ENCODE results near the gene LGSN.
A peak's percentile ranks its signal among the peaks of the same experiment; 100 is the strongest.
"Not testable (repeated sequence)": the region's sequence is repeated elsewhere in the genome, so short reads cannot be mapped to it uniquely, and the experiment has no call there.

Gene LGSN

GRCh38 chr6:63319939-63320338, at the start of gene LGSN:
TSS of gene LGSN (minus strand) at chr6:63319983. CDS start at chr6:63319943, 40 bp downstream.
- DNase-seq: no peak

GRCh38 chr6:63368347-63368746, 48.6 kb upstream of the LGSN start:
- DNase-seq: no peak

GRCh38 chr6:63362500-63363120, 42.8 kb upstream of the LGSN start:
- DNase-seq: not testable (repeated sequence)

GRCh38 chr6:63357384-63357783, 37.6 kb upstream of the LGSN start:
- DNase-seq: not testable (repeated sequence)

- DNase-seq: no peak
Measured at GRCh38 chr6:63355632-63356031, 35.8 kb upstream of the LGSN start.

GRCh38 chr6:63353286-63353630, 33.5 kb upstream of the LGSN start:
- no peak for DNase-seq

- peak; percentile 98 for DNase-seq
Measured at GRCh38 chr6:63352544-63353285, 32.9 kb upstream of the LGSN start.

- DNase-seq: peak; percentile 53
Measured at GRCh38 chr6:63352069-63352543, 32.3 kb upstream of the LGSN start.

GRCh38 chr6:63349401-63349800, 29.6 kb upstream of the LGSN start:
- DNase-seq: peak; percentile 26

- DNase-seq: no peak
Measured at GRCh38 chr6:63348836-63349235, 29.1 kb upstream of the LGSN start.

- peak; percentile 23 for DNase-seq
Measured at GRCh38 chr6:63347599-63347998, 27.8 kb upstream of the LGSN start.

- DNase-seq: no peak
Measured at GRCh38 chr6:63346217-63346835, 26.5 kb upstream of the LGSN start.

GRCh38 chr6:63340351-63340750, 20.6 kb upstream of the LGSN start:
- no peak for DNase-seq

- not testable (repeated sequence) for DNase-seq
Measured at GRCh38 chr6:63334652-63335051, 14.9 kb upstream of the LGSN start.

GRCh38 chr6:63333440-63333839, 13.7 kb upstream of the LGSN start:
- DNase-seq: no peak

GRCh38 chr6:63326630-63327029, 6.8 kb upstream of the LGSN start:
- not testable (repeated sequence) for DNase-seq

- no peak for DNase-seq
Measured at GRCh38 chr6:63322981-63323380, 3.2 kb upstream of the LGSN start.

GRCh38 chr6:63321821-63322220, 2.0 kb upstream of the LGSN start:
- no peak for DNase-seq

GRCh38 chr6:63317641-63318040, 2.1 kb downstream of the LGSN start:
- no peak for DNase-seq

- DNase-seq: no peak
Measured at GRCh38 chr6:63316113-63316512, 3.7 kb downstream of the LGSN start.

GRCh38 chr6:63313111-63313510, 6.7 kb downstream of the LGSN start:
- DNase-seq: no peak

GRCh38 chr6:63307581-63308246, 12.1 kb downstream of the LGSN start:
- DNase-seq: peak; percentile 90

- no peak for DNase-seq
Measured at GRCh38 chr6:63306420-63306819, 13.4 kb downstream of the LGSN start.

- no peak for DNase-seq
Measured at GRCh38 chr6:63305277-63305676, 14.5 kb downstream of the LGSN start.
